ENCODE data around the gene EIF4G3. TPM values are rescaled to one million over a fixed set of nuclear protein-coding genes. Genes with fewer than 3 reads are reported as not detected.

The EIF4G3 gene
- total RNA-seq, 1 donor from 2014 or later, result 43.0 TPM

GRCh38 chr1:21117159-21117558 is 59.5 kb downstream of the EIF4G3 start:
- ATAC-seq (no peak), DNase-seq (no peak)
- Histone ChIP-seq H3K27ac (no peak overlapping the region), H3K4me1 (peaks cover 5% of the 10 kb centered on the region), H3K36me3 (no peaks in the 10 kb centered on the region), H3K27me3 (ENCODE audit: low read depth) (no peaks in the 10 kb centered on the region), H3K4me3 (no peak overlapping the region), H3K9me3 (no peaks in the 10 kb centered on the region)
- intact Hi-C loops (cut with DNase I), result no loop called here
- no peak for TF ChIP-seq CTCF (IDR thresholded peaks at IDR 0.05)

GRCh38 chr1:21115098-21115760 is 61.5 kb downstream of the EIF4G3 start:
- Histone ChIP-seq H3K27me3 (ENCODE audit: low read depth) (no peaks in the 10 kb centered on the region), H3K27ac (no peak overlapping the region), H3K9me3 (no peaks in the 10 kb centered on the region), H3K4me3 (no peak overlapping the region), H3K4me1 (peaks cover 14% of the 10 kb centered on the region), H3K36me3 (no peaks in the 10 kb centered on the region)
- DNase-seq, result no peak
- TF ChIP-seq CTCF (IDR thresholded peaks at IDR 0.05), result no peak
- intact Hi-C loops (cut with DNase I), result no loop called here
- no peak for ATAC-seq

- TF ChIP-seq CTCF (IDR thresholded peaks at IDR 0.05), result no peak
- ATAC-seq, result no peak
- intact Hi-C loops (cut with DNase I), result no loop called here
- no peaks in the 10 kb centered on the region for H3K9me3 ChIP-seq
- H3K27me3 ChIP-seq (ENCODE audit: low read depth), result no peaks in the 10 kb centered on the region
- H3K27ac ChIP-seq, result no peak overlapping the region
- H3K4me3 ChIP-seq, result no peak overlapping the region
- DNase-seq, result no peak
- H3K4me1 ChIP-seq, result peaks cover 14% of the 10 kb centered on the region
- H3K36me3 ChIP-seq, result no peaks in the 10 kb centered on the region
These were observed 62.3 kb downstream of the EIF4G3 start for GRCh38 chr1:21114431-21114830.

- intact Hi-C loops (cut with DNase I), result no loop called here
- Histone ChIP-seq H3K36me3 (peaks cover 5% of the 10 kb centered on the region), H3K27ac (no peak overlapping the region), H3K27me3 (ENCODE audit: low read depth) (no peaks in the 10 kb centered on the region), H3K4me3 (no peak overlapping the region), H3K4me1 (peaks cover 8% of the 10 kb centered on the region), H3K9me3 (no peaks in the 10 kb centered on the region)
- no peak for ATAC-seq
- TF ChIP-seq CTCF (IDR thresholded peaks at IDR 0.05), result no peak
- no peak for DNase-seq
These were observed 66.5 kb downstream of the EIF4G3 start for GRCh38 chr1:21110163-21110562.

GRCh38 chr1:21106709-21107108 is 70.0 kb downstream of the EIF4G3 start:
- no peak overlapping the region for H3K4me3 ChIP-seq
- ATAC-seq (no peak), DNase-seq (no peak)
- H3K27me3 ChIP-seq (ENCODE audit: low read depth), result no peaks in the 10 kb centered on the region
- no peak overlapping the region for H3K27ac ChIP-seq
- intact Hi-C loops (cut with DNase I), result no loop called here
- no peaks in the 10 kb centered on the region for H3K9me3 ChIP-seq
- no peak for TF ChIP-seq CTCF (IDR thresholded peaks at IDR 0.05)
- peaks cover 11% of the 10 kb centered on the region for H3K36me3 ChIP-seq
- H3K4me1 ChIP-seq, result peaks cover 7% of the 10 kb centered on the region

Data from lower lobe of right lung (tissue), 2 donors.